Liver (tissue), 9 donors: ENCODE data around the gene MICAL2. TPM values are rescaled to one million over a fixed set of nuclear protein-coding genes. Genes with fewer than 3 reads are reported as not detected.
A peak's percentile ranks its signal among the peaks of the same experiment; 100 is the strongest.

ENCODE experiments used
- DNase-seq: peaks from one replicate; pipeline ENCODE4 v3.0.0-alpha.2; 2017; ENCODE audit warnings: low spot score
- H3K27ac ChIP-seq, 2 donors: one replicate each; pipeline ENCODE4 v1.7.0; 2013; ENCODE audit warnings: inconsistent platforms in 2 of 2, low read length in 2 of 2, control low read depth in 1 of 2, low read depth in 1 of 2, mild to moderate bottlenecking in 1 of 2
- H3K27me3 ChIP-seq, 4 donors: one replicate each; pipeline versions ENCODE4 v1.6.1 to v1.7.0; 2013; ENCODE audit warnings: low read length in 3 of 4, inconsistent platforms in 1 of 4, mild to moderate bottlenecking in 1 of 4, moderate library complexity in 1 of 4; ENCODE audit not compliant: control insufficient read depth in 4 of 4, insufficient read depth in 4 of 4
- H3K36me3 ChIP-seq, 4 donors: one replicate each; pipeline versions ENCODE4 v1.6.1 to v1.7.0; 2013; ENCODE audit warnings: low read length in 3 of 4, mild to moderate bottlenecking in 3 of 4, low read depth in 1 of 4, moderate library complexity in 1 of 4; ENCODE audit not compliant: control insufficient read depth in 4 of 4, insufficient read depth in 3 of 4
- H3K4me1 ChIP-seq, 4 donors: one replicate each; pipeline versions ENCODE4 v1.6.1 to v1.7.0; 2013; ENCODE audit warnings: low read length in 3 of 4, mild to moderate bottlenecking in 3 of 4, moderate library complexity in 1 of 4; ENCODE audit not compliant: control insufficient read depth in 4 of 4, insufficient read depth in 4 of 4
- H3K4me3 ChIP-seq, 3 donors: one replicate each; pipeline versions ENCODE4 v1.6.1 to v1.7.0; 2013; ENCODE audit warnings: low read length in 3 of 3, control low read depth in 1 of 3, low read depth in 1 of 3, mild to moderate bottlenecking in 1 of 3
- H3K9ac ChIP-seq, 2 donors: one replicate each; pipeline ENCODE4 v1.7.0; 2013; ENCODE audit warnings: low read length in 2 of 2, mild to moderate bottlenecking in 2 of 2, moderate library complexity in 2 of 2, control low read depth in 1 of 2, low read depth in 1 of 2
- H3K9me3 ChIP-seq, 4 donors: one replicate each; pipeline versions ENCODE4 v1.6.1 to v1.7.0; 2013; ENCODE audit warnings: low read length in 3 of 4; ENCODE audit not compliant: control insufficient read depth in 4 of 4
- ATF3 ChIP-seq: IDR thresholded peaks from 2 replicates; pipeline ENCODE4 v1.6.1; 2016; ENCODE audit warnings: antibody characterized with exemption
- CTCF ChIP-seq: fragments of 150-350 bp; IDR thresholded peaks from 2 replicates; pipeline ENCODE4 v1.5.1; 2017; ENCODE audit warnings: improper control_type of control experiment, low read depth, low read length; ENCODE audit not compliant: missing input control
- EGR1 ChIP-seq, 2 donors: IDR thresholded peaks; 2 replicates each; pipeline ENCODE4 v1.6.1; 2016 to 2018; ENCODE audit warnings: antibody characterized with exemption in 2 of 2, low read depth in 2 of 2
- FOXA1 ChIP-seq: IDR thresholded peaks from 2 replicates; pipeline ENCODE4 v1.6.1; 2016; ENCODE audit warnings: antibody characterized with exemption
- FOXA2 ChIP-seq: IDR thresholded peaks from 2 replicates; pipeline ENCODE4 v1.6.1; 2016; ENCODE audit warnings: antibody characterized with exemption
- GABPA ChIP-seq, 2 donors: IDR thresholded peaks in 1 of 2; conservative IDR thresholded peaks in 1 of 2; 2 replicates each; pipeline ENCODE4 v1.6.1; 2016; ENCODE audit warnings: antibody characterized with exemption in 2 of 2, mild to moderate bottlenecking in 1 of 2, moderate library complexity in 1 of 2
- HNF4A ChIP-seq, 2 donors: conservative IDR thresholded peaks; 2 replicates each; pipeline ENCODE4 v1.6.1; 2016; ENCODE audit warnings: antibody characterized with exemption in 2 of 2, mild to moderate bottlenecking in 2 of 2
- HNF4G ChIP-seq: IDR thresholded peaks from 2 replicates; pipeline ENCODE4 v1.6.1; 2016; ENCODE audit warnings: antibody characterized with exemption
- JUND ChIP-seq, 2 donors: IDR thresholded peaks; 2 replicates each; pipeline ENCODE4 v1.6.1; 2016; ENCODE audit warnings: antibody characterized with exemption in 2 of 2
- MAX ChIP-seq: IDR thresholded peaks from 2 replicates; pipeline ENCODE4 v1.6.1; 2016; ENCODE audit warnings: antibody characterized with exemption
- NR2F2 ChIP-seq: IDR thresholded peaks from 2 replicates; pipeline ENCODE4 v1.6.1; 2016; ENCODE audit warnings: antibody characterized with exemption
- RAD21 ChIP-seq, 2 donors: IDR thresholded peaks; 2 replicates each; pipeline ENCODE4 v1.6.1; 2016; ENCODE audit warnings: antibody characterized with exemption in 2 of 2, mild to moderate bottlenecking in 2 of 2
- REST ChIP-seq: IDR thresholded peaks from 2 replicates; pipeline ENCODE4 v1.6.1; 2016; ENCODE audit warnings: antibody characterized with exemption, mild to moderate bottlenecking
- RXRA ChIP-seq, 2 donors: IDR thresholded peaks; 2 replicates each; pipeline ENCODE4 v1.6.1; 2017 to 2018; ENCODE audit warnings: antibody characterized with exemption in 2 of 2, mild to moderate bottlenecking in 1 of 2
- SP1 ChIP-seq: IDR thresholded peaks from 2 replicates; pipeline ENCODE4 v1.6.1; 2018; ENCODE audit warnings: antibody characterized with exemption, mild to moderate bottlenecking
- TAF1 ChIP-seq: conservative IDR thresholded peaks from 2 replicates; pipeline ENCODE4 v1.6.1; 2016; ENCODE audit warnings: antibody characterized with exemption, mild to moderate bottlenecking
- YY1 ChIP-seq: IDR thresholded peaks from 2 replicates; pipeline ENCODE4 v1.6.1; 2016; ENCODE audit warnings: antibody characterized with exemption, mild to moderate bottlenecking
- ZBTB33 ChIP-seq: IDR thresholded peaks from 2 replicates; pipeline ENCODE4 v1.6.1; 2016; ENCODE audit warnings: antibody characterized with exemption
- WGBS: extraction: QIAGEN DNeasy Blood & Tissue Kit; methylation state at CpG from one replicate; pipeline ENCODE4 v1.1.7; 2013; 5-methylcytosine and 5-hydroxymethylcytosine counted together
- polyA plus RNA-seq, 2 donors: library from polyadenylated mRNA; stranded (reverse) in 1 of 2; unstranded in 1 of 2; fragments of 200-250 nt in 1 of 2; fragments of >200 nt in 1 of 2; fragmentation: Nextera tagmentation in 1 of 2; extraction: Ambion mirVana in 1 of 2; gene quantifications; one replicate each; pipeline versions ENCODE4 v1.2.1 to v1.2.3, GENCODE V29; 2013 to 2015
- total RNA-seq, 2 donors: library from RNA; depleted of rRNA; stranded (reverse); fragments of >200 nt; gene quantifications; one replicate each; pipeline ENCODE4 v1.2.3, GENCODE V29; 2014
- donor health status: healthy.
- donor health status: healthy.
- donor health status: healthy.
- donor health status: healthy.
- donor health status: healthy.

MICAL2 gene
- total and polyA plus RNA-seq, 4 donors, result 17.5 to 113 (median 42.9) TPM

GRCh38 chr11:12087075-12088004 is 23.1 kb upstream of the MICAL2 start:
- no peak for TF ChIP-seq TAF1
- TF ChIP-seq MAX, result no peak
- TF ChIP-seq HNF4G, result no peak
- no peak for TF ChIP-seq FOXA1
- TF ChIP-seq RAD21 (IDR thresholded peaks at IDR 0.05), result no peak
- TF ChIP-seq FOXA2, result no peak
- no peak for TF ChIP-seq ATF3
- no peak for TF ChIP-seq EGR1 (IDR thresholded peaks at IDR 0.05; ENCODE audit: low read depth in 2 of 2)
- no peak for TF ChIP-seq RXRA (IDR thresholded peaks at IDR 0.05)
- no peak for TF ChIP-seq GABPA (IDR thresholded peaks at IDR 0.05 in 1 of 2, conservative IDR thresholded peaks at IDR 0.05 in 1 of 2)
- no peak for TF ChIP-seq REST
- no peak for TF ChIP-seq YY1
- no peak for TF ChIP-seq NR2F2
- TF ChIP-seq JUND (IDR thresholded peaks at IDR 0.05), result no peak
- no peak for TF ChIP-seq HNF4A (conservative IDR thresholded peaks at IDR 0.05)
- TF ChIP-seq SP1, result no peak
- no peak for TF ChIP-seq ZBTB33
- no peak for TF ChIP-seq CTCF
- Histone ChIP-seq H3K4me1 (peaks cover 2 to 29% (median 11%) of the 10 kb centered on the region in 4 donors), H3K36me3 (no peaks in the 10 kb centered on the region), H3K27me3 (no peaks in the 10 kb centered on the region), H3K4me3 (no peak overlapping the region), H3K9me3 (no peaks in the 10 kb centered on the region), H3K9ac (no peak overlapping the region), H3K27ac (peak overlapping the region; percentile 52 to 75)
- no peak for DNase-seq
- WGBS, result 84% methylated on average over 7 of the region's 7 CpGs
